ENCODE data around the gene C8B.

C8B gene

DNA sequence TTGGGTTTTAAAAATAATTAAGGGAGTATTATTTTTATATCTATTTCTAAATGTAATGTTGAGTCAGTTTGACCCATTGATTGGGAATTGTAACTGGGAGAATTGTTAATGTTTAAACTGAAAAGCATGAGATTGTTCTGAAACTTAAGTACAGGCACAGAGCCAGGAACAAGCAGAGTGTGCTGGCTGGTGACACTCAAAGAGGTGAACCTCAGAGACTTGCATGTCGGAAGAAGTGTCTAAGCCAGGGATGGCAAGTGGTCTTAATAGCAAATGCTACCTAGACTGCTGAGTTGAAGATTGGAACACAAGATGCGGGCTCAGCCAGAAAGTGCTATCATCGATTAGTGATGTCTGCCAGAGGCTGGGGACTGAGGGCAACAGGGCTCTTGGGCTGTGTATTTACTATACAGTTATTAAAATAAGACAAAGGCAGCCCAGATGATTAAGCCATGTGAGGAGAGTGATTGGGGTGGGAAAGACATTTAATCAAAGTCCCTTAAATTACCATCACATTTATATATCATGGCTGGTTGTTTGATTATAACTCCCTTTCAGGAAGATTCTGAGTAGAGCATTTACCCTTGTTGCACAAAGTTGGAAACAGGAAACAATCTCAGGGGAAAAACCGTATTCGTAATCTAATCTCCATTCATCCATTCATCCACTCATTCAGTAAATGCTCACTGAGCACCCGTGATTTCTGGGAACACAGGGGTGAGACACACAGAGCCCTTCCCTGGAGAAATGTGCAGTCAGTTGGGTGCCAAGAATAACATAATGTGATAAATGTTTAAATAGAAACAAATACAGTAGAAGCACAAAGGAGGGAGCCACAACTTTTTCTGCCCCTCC is 68.4 kb downstream of the C8B start:
- DNase-seq = no peak

- no peak for DNase-seq
Observed at GRCh38 chr1:56894014-56894413, 71.8 kb downstream of the C8B start.

DNA sequence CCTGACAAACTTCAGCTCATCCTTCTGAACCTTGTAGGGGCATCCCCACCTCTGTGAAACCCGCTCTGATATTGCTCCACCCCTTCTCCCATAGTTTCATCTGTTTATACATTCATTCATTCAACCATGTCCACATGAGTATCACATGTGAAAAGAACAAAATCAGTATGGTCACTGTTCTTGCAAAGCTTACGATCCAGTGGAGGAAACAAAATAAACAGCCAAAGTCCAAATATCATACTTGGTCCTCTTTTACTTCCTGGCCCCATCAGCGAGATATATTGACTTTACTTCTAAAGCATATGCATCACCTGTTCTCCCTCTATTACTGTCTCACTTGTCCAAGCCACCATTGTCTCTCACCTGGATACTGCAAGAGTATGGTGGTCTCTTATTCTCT is 75.6 kb downstream of the C8B start:
- no peak for DNase-seq

GRCh38 chr1:56881417-56881816 is 84.4 kb downstream of the C8B start:
- no peak for DNase-seq

DNA sequence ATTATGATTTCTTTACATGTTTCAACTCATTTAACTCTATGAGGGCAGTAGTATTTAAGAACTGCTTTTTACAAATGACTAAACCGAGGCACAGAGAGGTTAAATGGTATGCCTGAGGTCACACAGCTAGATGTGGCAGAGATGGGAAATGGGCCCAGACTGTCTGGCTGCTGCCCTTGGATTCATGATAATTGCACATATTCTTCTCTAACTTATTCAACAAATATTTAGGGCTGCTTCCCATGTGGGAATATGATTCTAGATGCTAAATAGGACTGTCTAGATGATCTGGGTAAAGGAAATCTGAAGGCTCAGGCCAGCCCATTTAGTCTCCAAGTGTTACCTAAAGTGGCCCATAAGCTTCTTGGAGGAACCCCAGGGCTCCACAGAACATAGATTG is 85.0 kb downstream of the C8B start:
- no peak for DNase-seq
